Measurements from ENCODE around the gene TNNC1. TPM values are rescaled to one million over a fixed set of nuclear protein-coding genes. Genes with fewer than 3 reads are reported as not detected.

The TNNC1 gene
- total and polyA plus RNA-seq, 12 donors: 1.1 to 42.0 (median 6.3) TPM

DNA sequence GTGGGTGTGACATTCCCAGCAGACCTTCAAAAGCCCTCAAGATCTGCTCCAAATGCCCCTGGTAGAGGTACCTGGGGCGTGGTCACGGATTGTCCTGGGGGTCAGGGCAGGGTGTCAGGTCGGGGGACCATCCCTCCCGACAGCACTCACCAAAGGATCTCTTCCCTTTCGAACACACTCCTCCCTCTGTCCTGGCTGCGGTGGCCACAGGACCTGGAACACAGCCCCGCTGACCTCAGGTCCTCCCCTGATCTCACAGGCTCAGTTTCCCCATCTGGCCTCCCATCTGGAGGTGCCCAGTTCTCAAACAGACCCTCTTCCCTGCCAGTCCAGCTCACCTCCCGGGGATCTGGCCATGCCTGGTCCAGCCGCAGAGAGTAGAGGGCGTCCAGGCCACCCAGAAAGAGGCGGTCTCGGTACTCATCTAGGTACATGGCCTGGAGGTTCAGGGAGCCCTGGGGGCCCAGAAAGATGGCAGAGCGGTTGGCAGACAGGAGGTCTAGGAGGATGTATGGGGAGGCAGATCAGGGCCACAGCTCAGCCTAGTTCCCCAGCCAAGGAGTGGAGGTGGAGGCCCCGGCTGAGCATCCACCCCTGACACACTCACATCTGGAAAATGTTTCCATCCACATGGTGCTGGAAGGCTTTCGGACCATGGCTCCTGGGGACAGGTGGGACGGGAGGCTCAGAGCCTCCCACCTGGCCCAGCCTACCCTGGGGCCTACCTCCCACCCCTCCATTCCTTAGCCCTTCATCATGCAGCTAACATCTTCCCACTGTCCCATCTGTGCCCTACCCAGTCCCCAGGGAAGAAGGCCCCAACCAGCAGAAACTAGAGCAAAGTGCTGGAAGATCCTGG lies 11.2 kb downstream of the TNNC1 start:
- Histone ChIP-seq H3K36me3 (replicated peaks in 1 of 2) (no peaks in the 10 kb centered on the region), H3K9me3 (replicated peaks in 1 of 3) (no peaks in the 10 kb centered on the region), H3K27ac (no peak overlapping the region), H3K27me3 (no peaks in the 10 kb centered on the region), H3K4me1 (replicated peaks in 1 of 2) (no peaks in the 10 kb centered on the region), H3K4me3 (no peak overlapping the region)
- WGBS, 4 donors: 84 to 93% (median 93%) methylated on average over 12 to 16 of the region's 16 CpGs
- DNase-seq: no peak
- intact Hi-C loops (cut with DNase I): no loop called here
- TF ChIP-seq, protein P1, sequence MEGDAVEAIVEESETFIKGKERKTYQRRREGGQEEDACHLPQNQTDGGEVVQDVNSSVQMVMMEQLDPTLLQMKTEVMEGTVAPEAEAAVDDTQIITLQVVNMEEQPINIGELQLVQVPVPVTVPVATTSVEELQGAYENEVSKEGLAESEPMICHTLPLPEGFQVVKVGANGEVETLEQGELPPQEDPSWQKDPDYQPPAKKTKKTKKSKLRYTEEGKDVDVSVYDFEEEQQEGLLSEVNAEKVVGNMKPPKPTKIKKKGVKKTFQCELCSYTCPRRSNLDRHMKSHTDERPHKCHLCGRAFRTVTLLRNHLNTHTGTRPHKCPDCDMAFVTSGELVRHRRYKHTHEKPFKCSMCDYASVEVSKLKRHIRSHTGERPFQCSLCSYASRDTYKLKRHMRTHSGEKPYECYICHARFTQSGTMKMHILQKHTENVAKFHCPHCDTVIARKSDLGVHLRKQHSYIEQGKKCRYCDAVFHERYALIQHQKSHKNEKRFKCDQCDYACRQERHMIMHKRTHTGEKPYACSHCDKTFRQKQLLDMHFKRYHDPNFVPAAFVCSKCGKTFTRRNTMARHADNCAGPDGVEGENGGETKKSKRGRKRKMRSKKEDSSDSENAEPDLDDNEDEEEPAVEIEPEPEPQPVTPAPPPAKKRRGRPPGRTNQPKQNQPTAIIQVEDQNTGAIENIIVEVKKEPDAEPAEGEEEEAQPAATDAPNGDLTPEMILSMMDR (IDR thresholded peaks at IDR 0.05): no peak
- TF ChIP-seq POLR2A (IDR thresholded peaks at IDR 0.05): no peak

DNA sequence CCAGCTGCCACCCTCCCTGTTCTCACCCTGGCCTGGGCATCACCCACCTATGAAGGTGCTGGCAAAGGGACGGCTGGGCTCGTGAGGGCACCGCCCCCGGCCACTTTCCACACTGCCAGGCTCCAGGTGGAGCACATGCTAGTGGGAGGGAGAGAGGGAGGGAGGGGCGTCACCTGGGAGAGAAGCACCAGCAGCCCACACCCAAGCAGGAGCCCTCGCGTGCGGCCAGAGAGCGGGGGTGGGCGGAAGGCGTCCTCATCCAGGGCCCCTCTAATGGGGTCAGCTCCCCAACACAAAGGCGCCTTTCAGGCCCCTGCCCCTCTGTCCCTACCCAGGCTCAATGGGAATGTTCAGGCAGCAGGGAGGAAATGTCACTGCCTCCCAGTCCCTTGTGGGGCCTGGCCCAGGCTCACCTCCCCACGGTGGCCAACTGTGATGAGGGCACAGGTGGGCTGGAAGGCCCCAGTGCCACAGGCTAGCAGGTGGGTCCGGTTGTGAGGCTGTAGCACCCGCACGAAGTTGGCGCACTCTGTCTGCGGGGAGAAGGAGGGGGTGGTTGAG lies 12.0 kb downstream of the TNNC1 start:
- no peak for DNase-seq
- no peak for TF ChIP-seq POLR2A (IDR thresholded peaks at IDR 0.05)
- TF ChIP-seq, protein P1 (IDR thresholded peaks at IDR 0.05): no peak
- Histone ChIP-seq H3K9me3 (replicated peaks in 1 of 3) (no peaks in the 10 kb centered on the region), H3K36me3 (replicated peaks in 1 of 2) (no peaks in the 10 kb centered on the region), H3K27ac (no peak overlapping the region), H3K4me3 (no peak overlapping the region), H3K4me1 (replicated peaks in 1 of 2) (no peaks in the 10 kb centered on the region), H3K27me3 (no peaks in the 10 kb centered on the region)
- intact Hi-C loops (cut with DNase I): no loop called here
- 86 to 96% (median 93%) methylated on average over 12 to 18 of the region's 18 CpGs for WGBS, 4 donors

DNA sequence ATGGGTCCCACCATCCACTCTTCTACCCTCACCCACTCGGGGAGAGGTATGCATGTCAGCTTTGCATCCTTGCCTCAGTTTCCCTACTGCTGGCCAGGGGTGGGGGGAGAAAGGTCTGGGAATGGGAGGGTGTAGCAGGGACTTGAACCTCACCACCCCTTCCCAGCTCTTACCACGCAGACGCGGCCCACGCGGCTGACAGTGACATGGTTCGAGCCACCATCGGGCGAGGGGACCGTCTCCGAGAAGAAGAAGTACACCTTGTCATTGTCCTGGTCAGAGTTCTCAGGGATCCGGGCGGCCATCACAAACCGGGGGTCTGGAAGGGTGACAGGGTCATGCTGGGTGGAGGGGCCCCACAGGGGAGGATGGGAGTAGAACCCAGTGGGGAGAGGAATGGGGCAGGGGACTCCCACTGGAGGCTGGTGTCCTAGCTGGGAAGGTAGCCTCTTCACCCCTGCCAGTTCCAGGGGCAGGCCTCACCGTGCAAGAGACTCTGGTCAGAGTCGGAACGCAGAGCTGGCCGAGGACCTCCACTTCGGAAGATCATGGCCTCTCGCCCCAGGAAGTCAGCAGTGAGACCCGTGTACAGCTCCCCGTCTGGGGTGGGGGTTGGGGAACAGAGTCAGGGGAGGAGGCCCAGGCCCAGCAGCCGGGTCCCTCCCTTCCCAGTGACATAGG lies 12.6 kb downstream of the TNNC1 start:
- no peak overlapping the region for H3K27ac ChIP-seq
- no peak for DNase-seq
- TF ChIP-seq POLR2A (IDR thresholded peaks at IDR 0.05): no peak
- TF ChIP-seq, protein P1 (IDR thresholded peaks at IDR 0.05): no peak

GRCh38 chr3:52440671-52441070 lies 13.2 kb downstream of the TNNC1 start:
- Histone ChIP-seq H3K36me3 (replicated peaks in 1 of 2) (no peaks in the 10 kb centered on the region), H3K4me3 (no peak overlapping the region), H3K27me3 (no peaks in the 10 kb centered on the region), H3K27ac (peak overlapping the region in 1 of 5 donors; percentile 10), H3K9me3 (replicated peaks in 1 of 3) (no peaks in the 10 kb centered on the region), H3K4me1 (replicated peaks in 1 of 2) (no peaks in the 10 kb centered on the region)
- peak in 4 of 7 donors; percentile 30 to 67 (median 64) for DNase-seq
- TF ChIP-seq POLR2A (IDR thresholded peaks at IDR 0.05): no peak
- TF ChIP-seq, protein P1 (IDR thresholded peaks at IDR 0.05): no peak
- intact Hi-C loops (cut with DNase I): no loop called here
- WGBS, 4 donors: 48 to 80% (median 69%) methylated on average over 8 to 14 of the region's 14 CpGs

More for the DNA sequence above, 12.6 kb downstream of the TNNC1 start:
- WGBS, 4 donors: 91 to 95% (median 92%) methylated on average over 10 to 23 of the region's 23 CpGs
- no peaks in the 10 kb centered on the region for H3K4me1 ChIP-seq (replicated peaks in 1 of 2)
- H3K9me3 ChIP-seq (replicated peaks in 1 of 3): no peaks in the 10 kb centered on the region
- no peaks in the 10 kb centered on the region for H3K27me3 ChIP-seq
- H3K4me3 ChIP-seq: no peak overlapping the region
- intact Hi-C loops (cut with DNase I): no loop called here
- H3K36me3 ChIP-seq (replicated peaks in 1 of 2): no peaks in the 10 kb centered on the region

Measured in adrenal gland (tissue), 12 donors.